Measurements from ENCODE around the gene PTPN5.

Gene PTPN5

DNA sequence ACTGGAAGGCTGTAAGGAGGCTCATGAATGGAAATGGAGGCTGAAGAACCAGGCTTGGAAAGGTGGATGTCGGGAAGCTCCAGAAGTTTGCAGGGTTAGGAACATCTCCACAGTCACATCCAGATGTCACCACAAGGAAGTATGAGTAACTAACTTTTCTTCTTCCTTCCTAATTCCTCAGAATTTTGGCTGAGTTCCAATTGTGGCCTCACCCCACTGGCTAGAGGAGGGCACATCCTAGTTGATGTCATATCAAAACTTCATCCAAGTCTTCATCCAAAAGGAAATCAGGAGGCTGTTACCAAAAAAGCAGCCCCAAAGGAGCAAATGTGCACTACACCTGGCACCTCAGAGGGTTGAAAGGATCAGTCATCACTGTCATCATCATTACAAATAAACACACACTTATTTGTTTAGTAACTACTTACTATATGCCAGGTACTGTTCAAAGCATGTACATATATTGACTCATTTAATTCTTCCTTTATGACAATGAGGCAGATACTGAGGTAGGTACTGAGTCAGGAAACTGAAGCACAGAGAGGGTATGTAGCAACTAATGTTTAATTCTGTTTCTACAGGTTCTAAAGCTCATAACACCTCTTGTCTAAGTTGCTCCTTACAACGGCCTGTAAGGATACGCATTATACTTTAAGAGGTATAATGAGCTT, 7.3 kb upstream of the PTPN5 start:
- no peak for DNase-seq (ENCODE audit: low read depth)

DNA sequence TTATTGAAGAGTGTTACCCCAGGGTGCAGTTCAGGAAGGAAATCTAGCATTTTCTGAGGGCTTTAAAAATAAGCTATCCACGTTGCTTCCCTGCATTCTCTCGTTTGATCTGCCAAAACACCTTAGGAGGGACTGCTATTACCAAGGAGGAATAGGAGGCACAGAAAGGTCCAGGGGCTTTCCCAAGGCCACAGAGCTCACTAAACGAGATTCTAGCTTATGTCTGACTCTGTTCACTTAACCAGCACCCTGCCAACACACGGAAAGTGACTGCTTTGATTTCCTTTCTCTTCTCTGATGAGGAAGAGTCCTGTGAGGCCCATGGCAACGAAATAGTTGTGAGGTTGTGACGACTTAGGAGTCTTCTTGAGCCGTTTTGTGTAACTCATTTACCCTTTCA, 3.4 kb upstream of the PTPN5 start:
- DNase-seq (ENCODE audit: low read depth): no peak
- TF ChIP-seq, protein P1, sequence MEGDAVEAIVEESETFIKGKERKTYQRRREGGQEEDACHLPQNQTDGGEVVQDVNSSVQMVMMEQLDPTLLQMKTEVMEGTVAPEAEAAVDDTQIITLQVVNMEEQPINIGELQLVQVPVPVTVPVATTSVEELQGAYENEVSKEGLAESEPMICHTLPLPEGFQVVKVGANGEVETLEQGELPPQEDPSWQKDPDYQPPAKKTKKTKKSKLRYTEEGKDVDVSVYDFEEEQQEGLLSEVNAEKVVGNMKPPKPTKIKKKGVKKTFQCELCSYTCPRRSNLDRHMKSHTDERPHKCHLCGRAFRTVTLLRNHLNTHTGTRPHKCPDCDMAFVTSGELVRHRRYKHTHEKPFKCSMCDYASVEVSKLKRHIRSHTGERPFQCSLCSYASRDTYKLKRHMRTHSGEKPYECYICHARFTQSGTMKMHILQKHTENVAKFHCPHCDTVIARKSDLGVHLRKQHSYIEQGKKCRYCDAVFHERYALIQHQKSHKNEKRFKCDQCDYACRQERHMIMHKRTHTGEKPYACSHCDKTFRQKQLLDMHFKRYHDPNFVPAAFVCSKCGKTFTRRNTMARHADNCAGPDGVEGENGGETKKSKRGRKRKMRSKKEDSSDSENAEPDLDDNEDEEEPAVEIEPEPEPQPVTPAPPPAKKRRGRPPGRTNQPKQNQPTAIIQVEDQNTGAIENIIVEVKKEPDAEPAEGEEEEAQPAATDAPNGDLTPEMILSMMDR (IDR thresholded peaks at IDR 0.05; ENCODE audit: control insufficient read depth, insufficient read depth, low read depth, low read length, missing control alignments): no peak
- no peak overlapping the region for H3K4me3 ChIP-seq (ENCODE audit: control insufficient read depth, low read depth, low read length)

More for the DNA sequence above, 7.3 kb upstream of the PTPN5 start:
- TF ChIP-seq, protein P1 (IDR thresholded peaks at IDR 0.05; ENCODE audit: control insufficient read depth, insufficient read depth, low read depth, low read length, missing control alignments): no peak
- no peak overlapping the region for H3K4me3 ChIP-seq (ENCODE audit: control insufficient read depth, low read depth, low read length)

DNA sequence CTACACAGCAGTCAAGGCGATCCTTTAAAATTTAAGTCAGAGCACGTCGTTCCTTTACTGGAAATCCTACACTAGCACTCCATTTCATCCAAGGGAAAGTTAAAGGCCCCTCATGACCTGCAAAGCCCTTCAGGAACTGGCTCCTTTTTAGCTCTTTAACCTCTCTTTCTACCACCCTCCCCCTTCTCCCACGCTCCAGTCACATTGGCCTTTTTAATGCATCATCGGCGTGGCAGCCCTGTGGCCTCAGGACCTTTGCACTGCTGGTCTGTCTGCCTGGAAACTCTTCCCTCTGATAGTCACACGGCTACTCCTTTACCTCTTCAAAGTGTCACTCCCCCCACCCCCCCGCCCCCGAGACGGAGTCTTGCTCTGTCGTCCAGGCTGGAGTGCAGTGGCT, 1.2 kb upstream of the PTPN5 start:
- TF ChIP-seq, protein P1 (IDR thresholded peaks at IDR 0.05; ENCODE audit: control insufficient read depth, insufficient read depth, low read depth, low read length, missing control alignments): no peak
- no peak overlapping the region for H3K4me3 ChIP-seq (ENCODE audit: control insufficient read depth, low read depth, low read length)
- DNase-seq (ENCODE audit: low read depth): no peak

DNA sequence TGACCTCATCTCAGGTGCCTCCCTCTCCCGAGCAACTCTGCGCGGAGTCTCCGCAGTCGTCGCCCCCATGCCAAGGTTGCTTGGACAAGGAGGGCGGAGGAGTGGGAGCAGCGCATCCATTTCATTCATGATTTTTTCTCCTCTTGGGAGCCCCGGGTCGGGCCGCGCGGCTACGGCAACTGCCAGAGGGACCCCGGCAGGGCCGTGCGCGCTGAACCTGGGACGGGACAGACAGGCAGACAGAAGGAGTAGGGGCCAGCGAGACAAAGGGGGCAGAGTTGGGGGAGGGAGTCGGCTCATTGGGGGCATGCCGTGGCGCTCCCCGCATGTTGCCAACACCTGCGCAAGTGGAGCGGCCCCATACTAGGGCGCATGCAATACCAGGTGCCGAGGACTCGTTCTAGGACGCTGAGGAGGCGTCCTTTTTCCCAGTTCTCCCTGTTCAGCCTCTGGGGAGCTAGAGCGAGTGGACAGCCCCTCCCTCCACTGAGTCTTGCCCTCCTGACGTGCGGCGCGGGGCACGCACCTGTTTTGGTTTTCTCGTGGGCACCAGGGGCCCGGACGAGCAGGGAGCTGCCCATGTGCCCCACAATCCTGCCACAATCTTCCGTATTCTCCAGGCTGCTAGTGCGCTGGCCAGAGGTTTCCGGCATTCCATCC, 501 bp upstream of the PTPN5 start:
- H3K4me3 ChIP-seq (ENCODE audit: control insufficient read depth, low read depth, low read length): no peak overlapping the region
- DNase-seq (ENCODE audit: low read depth): no peak
- TF ChIP-seq, protein P1 (IDR thresholded peaks at IDR 0.05; ENCODE audit: control insufficient read depth, insufficient read depth, low read depth, low read length, missing control alignments): no peak

DNA sequence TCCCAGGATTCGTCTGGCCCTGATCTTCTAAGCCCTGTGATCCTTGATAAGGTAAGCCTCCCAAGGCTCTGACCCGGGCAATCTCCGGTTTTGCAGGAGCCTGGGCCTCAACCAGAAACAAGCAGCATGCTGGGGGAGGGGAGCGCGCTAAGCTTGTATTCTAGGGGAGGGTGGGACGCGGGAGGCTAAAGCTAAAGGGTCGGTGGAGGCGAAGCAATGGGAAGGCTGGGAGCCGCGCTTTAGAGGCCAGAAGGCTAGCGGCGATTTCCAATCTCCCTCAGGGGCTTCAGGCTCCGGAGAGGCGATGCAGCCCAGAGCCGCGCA, 753 bp downstream of the PTPN5 start:
- no peak overlapping the region for H3K4me3 ChIP-seq (ENCODE audit: control insufficient read depth, low read depth, low read length)
- TF ChIP-seq, protein P1 (IDR thresholded peaks at IDR 0.05; ENCODE audit: control insufficient read depth, insufficient read depth, low read depth, low read length, missing control alignments): no peak
- DNase-seq (ENCODE audit: low read depth): no peak

DNA sequence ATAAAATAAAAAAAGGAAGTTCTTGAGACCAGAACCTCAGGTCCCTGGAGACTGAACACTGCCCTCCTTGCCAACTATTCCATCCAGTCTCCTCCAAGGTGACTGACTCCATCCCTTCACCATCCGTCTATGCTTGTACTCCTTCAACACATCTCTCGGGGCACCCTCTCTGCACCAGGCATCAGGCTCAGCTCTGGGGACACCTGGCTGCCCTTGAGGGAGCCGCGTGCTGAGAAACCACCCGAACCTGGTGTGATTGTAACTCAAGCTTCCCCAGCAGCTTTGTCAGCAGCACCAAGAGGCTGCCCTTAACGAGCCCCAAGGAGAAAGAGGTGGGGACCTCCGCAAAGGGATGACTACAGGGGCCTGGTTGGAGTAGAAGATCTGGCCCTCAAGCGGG, 1.7 kb downstream of the PTPN5 start:
- H3K4me3 ChIP-seq (ENCODE audit: control insufficient read depth, low read depth, low read length): no peak overlapping the region
- DNase-seq (ENCODE audit: low read depth): no peak
- TF ChIP-seq, protein P1 (IDR thresholded peaks at IDR 0.05; ENCODE audit: control insufficient read depth, insufficient read depth, low read depth, low read length, missing control alignments): no peak
